GM12892 (cell line): ENCODE results near the gene HSD11B2.

Source experiments
- POLR2A ChIP-seq: IDR thresholded peaks from 2 replicates; pipeline ENCODE4 v1.6.1; 2011; ENCODE audit warnings: low read depth, low read length, control low read depth
- POLR2AphosphoS5 ChIP-seq: IDR thresholded peaks from 2 replicates; pipeline ENCODE4 v1.6.1; 2011; ENCODE audit warnings: low read depth, low read length, control low read depth
- TAF1 ChIP-seq: IDR thresholded peaks from 2 replicates; pipeline ENCODE4 v1.6.1; 2011; ENCODE audit warnings: low read depth, mild to moderate bottlenecking, control low read depth, low read length, borderline replicate concordance

DNA sequence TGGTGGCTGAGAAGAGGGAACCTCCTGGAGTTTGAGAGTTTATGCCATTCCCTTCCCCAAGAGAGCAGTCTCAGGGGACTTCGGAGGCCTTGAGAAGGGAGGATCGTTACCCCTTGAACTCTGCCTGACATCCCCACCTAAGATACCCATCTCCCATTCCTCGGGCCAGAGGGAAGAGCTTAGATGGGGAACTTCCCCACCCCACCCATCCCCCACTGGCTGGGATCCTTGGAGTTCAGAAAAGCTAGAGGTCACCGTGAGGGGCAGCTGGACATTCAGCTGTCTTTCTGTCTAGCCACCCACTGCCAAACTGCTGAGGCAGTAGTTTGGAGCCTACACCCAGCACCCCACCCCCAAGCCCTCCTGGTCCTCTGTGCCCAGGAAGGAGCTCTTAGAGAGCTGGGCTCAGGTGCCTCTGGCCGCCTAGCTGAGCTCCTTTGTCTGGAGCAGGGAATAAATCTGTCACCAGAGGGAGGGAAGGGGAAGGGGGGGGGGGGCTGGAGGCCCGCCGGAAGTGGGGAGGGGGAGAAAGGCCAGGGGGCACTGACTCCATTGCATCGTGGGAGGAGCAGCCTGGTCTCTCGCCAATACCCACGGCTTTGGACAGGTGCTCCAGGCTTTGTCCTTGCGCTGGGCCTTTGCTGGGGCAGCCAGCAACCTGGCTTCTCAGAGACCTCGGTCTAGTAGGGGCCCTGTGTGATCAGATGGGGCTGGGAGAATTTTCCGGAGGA lies 1.0 kb downstream of the HSD11B2 start:
- TF ChIP-seq POLR2AphosphoS5 (no peak), POLR2A (no peak), TAF1 (no peak)
